Measurements from ENCODE around the gene METRNL.

Gene METRNL

DNA sequence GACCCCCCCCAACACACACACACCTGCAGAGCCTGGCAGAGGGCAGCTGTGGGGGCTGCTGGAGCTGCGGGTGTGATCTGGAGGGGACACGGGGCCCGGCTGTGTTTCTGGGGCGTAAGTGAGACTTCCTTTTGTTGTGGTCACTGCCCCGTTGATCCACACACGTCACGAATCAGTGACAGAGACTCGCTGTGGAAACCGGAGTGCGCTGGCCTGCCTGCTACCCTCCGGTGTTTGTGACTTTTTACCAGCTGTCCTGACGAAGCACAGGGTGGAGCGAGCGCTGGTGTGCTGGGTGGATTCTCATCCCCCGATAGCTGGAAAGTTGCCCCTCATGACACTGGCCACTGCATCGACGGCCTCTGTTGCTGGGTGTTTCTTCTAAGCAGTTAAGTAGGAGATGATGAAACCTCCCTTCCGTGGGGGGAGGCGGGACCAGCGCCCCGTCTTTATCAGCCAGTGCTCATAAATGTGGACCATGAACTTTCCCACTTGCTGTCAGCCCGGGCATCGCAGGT is 2.3 kb downstream of the METRNL start:
- DNase-seq, result no peak

- DNase-seq, result no peak
These were observed 3.0 kb downstream of the METRNL start for GRCh38 chr17:83082424-83082823.

- no peak for DNase-seq
These were observed 3.5 kb downstream of the METRNL start for GRCh38 chr17:83082909-83083367.

DNA sequence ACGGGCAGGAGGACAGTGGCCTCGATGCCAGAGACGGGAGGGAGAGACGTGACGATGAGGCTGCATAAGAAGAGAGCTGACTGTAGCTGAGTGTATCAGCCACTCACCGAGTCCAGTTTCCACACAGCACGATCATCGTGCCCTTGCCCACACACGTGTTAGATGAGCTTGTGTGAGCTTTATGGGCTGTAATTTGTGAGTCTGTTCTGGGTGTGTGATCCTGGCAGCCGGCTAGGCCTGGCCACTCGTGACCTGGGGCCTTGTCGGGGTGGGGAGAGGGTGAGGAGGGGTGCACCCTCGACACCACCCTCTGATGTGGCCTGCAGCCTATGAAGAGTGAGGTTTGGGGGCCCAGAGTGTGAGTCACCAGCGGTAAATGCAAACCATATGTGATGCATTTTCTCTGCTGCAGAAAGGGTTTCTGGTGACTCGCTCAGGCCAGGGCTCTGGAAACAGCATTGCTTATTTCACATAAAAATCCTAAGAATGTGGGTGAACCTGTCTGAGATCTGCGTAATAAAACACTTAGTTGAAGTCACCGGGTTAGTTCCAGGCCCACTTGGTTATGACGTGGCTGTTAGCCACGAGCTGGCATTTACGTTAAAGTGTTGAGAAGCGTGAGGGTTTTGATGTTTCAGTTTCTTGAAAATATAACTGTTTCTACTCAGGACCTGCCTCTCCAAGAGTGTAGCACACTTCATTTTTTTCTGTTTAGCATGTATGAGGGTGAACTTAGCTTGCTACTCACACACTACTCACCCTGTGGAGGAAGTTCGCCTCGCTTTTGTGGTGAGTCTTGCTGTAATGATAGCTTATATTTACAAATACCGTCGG is 4.2 kb downstream of the METRNL start:
- DNase-seq, result peak; percentile 26

DNA sequence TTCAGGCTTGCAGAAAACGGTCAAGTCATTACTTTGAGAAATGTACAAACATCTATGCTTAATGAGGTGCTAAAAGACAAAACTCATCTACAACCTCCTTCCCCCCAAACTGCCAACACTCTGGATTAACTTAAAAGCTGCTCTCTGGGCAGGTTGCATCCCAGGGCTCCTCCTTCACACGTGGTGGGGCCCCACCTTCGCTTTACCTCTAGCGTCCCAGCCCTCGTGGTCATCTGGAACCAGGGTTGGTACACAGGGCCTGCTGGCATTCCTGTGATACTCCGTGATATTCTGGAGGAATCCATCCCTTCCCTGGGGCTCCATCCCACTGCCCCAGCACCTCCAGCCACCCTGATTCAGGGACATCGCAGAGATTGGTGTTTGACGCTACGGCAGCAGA is 4.8 kb downstream of the METRNL start:
- DNase-seq, result no peak

GRCh38 chr17:83084621-83085056 is 5.2 kb downstream of the METRNL start:
- no peak for DNase-seq

DNA sequence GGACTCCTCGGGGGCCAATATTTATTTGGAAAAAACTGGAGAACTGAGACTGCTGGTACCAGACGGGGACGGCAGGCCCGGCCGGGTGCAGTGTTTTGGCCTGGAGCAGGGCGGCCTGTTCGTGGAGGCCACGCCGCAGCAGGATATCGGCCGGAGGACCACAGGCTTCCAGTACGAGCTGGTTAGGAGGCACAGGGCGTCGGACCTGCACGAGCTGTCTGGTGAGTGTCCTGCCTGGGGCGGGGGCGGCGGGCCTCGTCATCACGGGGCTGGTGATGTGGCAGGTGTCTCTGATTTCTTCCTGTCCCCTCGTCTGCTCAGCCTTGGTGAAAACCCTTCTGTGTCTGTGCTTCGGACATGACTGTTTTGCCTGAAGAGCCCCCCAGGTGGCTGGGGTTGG is 5.7 kb downstream of the METRNL start:
- no peak for DNase-seq

DNA sequence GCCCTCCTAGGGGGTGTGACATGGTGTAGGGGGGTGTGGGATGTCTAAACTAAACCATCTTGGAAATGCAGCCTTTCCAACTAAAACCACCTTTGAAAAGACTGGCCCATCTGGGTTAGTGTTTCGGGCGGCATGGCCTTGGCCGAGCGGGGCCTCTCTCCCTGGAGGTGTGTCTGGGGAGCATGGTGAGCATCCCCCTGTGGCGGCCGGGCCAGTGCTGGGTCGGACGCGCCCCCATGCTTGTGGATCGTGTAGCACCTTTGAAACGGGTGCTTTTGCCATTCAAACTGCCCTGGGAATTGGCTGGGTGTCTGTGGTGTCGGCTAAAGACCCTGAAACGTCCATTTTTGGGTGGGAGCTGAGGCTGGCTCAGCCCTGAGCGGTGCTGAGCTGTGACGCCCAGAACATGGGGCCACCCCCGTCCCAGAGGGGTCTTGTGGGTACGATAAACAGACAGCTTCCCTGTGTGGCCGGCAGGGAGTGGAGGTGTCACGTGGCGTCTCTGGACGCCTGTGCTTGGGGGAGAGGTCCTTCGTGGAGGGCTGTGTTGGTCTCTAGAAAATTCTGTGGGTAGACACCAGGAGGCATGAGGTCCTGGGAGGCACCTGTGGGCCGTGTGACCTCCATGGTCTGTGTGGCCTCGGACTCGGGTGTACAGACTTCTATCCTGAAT is 6.3 kb downstream of the METRNL start:
- DNase-seq, result no peak

GRCh38 chr17:83086199-83086880 is 6.9 kb downstream of the METRNL start:
- no peak for DNase-seq

- no peak for DNase-seq
These were observed 7.7 kb downstream of the METRNL start for GRCh38 chr17:83086907-83087787.

- DNase-seq, result no peak
These were observed 8.5 kb downstream of the METRNL start for GRCh38 chr17:83087788-83088360.

DNA sequence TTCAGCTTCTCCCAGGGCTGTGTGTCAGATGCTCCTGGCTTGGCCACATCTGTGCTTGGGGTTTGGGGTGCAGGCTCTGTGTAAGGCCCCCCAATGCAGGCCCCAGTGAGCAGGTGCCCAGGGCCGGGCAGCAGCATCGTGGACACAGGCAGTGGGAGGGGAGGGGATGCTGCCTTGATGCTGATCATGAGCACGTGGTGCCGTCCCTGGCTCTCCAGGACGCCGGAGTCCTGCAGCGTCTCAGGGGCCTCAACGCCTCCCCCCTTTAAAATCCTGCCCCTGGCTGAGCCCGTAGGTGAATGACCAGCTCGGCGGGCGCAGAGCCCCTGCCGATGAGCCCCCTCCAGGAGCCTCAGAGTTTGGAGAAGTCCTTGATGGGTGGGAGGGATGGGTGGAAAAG is 9.0 kb downstream of the METRNL start:
- DNase-seq, result no peak

DNA sequence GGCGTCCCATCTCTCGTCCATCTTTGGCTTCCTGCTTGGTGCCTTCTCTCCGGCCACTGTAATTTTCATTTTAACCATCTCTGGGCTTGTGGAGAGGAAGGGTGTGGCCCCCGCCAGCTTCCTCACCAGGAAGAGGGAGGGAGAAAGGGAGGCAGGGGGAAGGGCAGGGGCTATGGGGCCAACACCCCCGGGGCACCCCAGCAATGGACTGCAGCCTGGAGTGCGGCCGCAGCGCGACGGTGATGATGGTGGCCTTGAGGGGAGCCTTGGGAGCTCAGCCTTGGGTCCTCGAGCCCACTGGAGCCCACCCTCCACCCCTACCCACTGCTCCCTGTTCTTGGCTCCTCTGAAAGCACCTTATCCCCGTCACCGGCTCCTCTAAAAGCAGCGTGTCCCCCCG is 9.5 kb downstream of the METRNL start:
- no peak for DNase-seq

DNA sequence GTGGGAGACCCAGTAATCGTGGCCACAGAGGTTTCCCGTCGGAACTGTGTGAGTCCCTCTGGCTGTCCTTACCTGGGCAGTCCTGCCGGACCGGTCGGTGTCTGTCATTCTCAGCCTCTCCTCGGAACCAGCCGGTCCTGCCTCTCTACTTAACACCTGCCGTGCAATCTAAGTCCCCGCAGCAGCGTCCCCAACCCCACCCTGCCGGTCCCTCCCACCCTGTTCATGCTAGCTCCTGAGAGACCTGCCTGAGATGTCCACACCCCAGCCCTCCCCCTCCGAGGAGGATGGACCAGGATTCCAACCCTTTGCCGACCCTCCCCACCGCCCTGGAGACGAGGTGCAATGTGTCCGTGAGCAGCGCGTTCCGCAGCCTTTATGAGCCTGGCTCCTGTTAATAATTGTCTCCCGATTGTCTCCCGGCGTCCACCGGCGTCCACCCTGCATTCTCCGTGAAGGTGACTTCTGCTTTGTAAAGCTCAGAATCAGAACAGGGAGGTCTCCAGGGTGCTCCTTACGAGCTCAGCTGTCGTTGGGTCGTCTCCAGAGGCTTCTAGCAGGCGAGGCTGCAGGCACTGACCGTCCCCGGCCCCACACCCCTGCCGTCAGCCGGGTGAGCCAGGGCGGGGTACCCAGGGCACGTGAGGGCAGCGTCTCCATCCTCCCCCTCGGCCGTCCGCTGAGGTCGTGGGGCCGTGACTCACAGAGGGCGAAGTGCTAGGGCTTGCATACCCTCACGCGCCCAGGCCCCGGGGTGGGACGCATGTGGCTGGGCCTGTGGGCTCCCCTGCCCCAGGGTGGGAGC is 10.1 kb downstream of the METRNL start:
- DNase-seq, result no peak

DNA sequence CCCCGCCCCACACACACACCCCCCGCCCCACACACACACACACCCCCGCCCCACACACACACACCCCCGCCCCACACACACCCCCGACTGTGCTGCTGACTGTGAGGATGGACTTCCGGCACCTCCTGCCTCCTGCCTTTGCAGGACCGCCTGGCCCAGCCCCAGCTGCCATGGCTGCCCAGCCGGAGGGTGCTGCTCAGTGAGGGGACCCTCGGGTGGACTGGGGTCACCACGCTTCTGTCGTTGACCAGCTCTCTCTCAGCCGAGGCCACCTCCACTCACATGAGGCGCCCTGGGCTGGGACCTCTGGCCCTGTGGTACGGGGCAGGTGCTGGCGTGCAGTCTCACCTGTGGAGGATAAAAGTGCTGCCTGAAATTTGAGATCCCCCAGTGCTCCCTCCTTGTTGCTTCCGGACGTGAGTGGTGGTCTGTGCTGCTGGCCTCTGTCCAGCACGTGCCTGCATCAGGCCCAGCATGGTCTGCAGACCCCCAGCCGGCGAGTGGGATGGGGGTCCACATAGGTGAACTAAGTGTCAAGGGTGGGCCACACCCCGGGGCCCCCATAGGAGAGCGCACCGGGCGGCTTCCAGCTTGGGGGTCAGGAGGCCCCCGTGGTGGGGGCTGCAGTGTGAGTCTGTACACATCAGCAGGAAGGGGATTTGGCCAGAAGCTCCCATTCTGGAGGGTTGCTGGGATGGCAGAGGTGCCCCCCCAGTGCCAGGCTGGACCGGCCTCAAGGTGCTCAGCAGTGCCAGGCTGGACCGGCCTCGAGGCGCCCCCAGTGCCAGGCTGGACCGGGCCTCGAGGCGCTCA is 11.2 kb downstream of the METRNL start:
- DNase-seq, result no peak

- no peak for DNase-seq
These were observed 12.1 kb downstream of the METRNL start for GRCh38 chr17:83091257-83092141.

GRCh38 chr17:83092186-83092585 is 12.8 kb downstream of the METRNL start:
- DNase-seq, result no peak

DNA sequence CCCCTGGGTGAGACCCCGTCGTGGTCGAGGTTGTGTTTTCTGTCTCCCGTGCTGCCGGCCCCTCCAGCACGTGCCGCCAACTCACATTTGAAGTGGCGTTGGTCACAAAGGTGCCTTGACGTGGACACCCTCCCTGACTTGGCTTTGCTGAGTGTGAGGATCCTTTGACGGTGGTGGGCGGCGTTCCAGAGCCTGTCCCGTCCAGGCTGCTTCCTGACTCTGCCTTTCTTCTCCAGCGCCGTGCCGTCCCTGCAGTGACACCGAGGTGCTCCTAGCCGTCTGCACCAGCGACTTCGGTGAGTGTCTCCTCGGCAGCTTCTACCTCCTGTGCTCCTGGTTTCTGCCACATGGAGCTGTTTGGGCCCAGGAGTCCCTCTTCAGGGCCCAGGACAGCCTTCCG is 13.5 kb downstream of the METRNL start:
- DNase-seq, result no peak

DNA sequence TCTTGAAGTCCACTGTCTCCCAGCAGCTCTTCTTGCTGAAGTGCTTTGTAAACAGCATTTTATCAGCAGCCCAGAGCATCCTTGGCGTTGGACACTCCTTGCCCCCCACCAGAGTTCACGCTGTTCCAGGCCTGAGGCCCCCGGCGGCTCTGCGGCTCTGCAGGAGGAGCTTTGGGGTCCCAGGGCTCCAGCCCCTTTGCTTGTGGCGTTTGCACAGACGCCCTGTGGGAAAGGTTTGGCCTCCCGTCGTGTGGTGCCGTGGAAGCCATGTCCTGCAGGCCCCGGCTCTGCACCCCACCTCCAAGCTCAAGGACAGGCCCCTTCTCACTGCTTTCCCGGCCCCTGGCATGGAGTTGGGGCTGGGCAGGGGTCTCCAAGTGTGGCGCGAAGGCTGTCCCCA is 14.1 kb downstream of the METRNL start:
- no peak for DNase-seq

Measured in activated CD4-positive, alpha-beta T cell treated with anti-CD3 and anti-CD28 coated beads for 1 hour (primary cell).